Measurements from ENCODE around the gene NAT16.

DNA sequence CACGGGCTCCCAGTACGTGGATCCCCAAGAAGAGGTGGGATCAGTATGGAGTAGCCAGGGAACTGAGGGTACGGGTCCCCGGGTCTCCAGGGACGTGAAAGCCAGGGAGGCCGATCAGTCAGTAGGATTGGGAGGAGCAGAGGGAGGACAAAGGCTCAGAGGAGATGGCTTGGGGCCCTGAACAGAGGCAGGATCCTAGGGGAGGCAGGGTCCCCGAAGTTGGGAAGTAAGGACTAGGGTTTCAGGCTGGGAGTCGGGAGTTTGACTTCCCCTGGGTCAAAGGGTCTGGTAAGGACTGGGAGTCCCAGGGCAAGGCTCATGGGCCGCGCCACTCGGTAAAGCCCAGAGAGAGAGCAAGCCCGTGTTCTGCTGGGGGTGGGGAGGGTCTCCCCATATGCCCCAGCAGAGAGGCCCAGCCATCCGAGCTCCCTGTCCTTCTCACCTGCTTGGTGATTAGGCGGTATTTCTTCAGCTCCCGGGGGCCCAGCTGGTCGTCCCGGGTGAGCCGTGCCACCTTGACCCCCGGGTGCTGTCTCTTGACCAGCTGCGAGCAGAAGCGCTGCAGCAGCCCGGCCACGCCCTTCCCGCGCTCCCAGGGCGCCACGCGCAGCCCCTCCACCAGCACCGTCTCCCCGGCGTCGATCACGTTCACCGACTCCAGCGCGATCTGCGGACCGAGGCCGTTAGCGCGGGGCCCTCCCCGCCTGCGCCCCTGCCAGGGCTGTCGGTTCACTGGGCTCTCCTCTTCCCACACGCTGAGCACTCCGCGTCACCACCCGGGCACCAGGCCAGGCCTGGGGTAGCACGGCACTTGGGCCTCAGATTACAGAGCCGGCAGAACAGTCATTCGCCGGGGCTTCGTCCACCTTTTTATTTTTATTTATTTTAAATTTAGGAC, 7.0 kb downstream of the NAT16 start:
- TF ChIP-seq, protein P1, sequence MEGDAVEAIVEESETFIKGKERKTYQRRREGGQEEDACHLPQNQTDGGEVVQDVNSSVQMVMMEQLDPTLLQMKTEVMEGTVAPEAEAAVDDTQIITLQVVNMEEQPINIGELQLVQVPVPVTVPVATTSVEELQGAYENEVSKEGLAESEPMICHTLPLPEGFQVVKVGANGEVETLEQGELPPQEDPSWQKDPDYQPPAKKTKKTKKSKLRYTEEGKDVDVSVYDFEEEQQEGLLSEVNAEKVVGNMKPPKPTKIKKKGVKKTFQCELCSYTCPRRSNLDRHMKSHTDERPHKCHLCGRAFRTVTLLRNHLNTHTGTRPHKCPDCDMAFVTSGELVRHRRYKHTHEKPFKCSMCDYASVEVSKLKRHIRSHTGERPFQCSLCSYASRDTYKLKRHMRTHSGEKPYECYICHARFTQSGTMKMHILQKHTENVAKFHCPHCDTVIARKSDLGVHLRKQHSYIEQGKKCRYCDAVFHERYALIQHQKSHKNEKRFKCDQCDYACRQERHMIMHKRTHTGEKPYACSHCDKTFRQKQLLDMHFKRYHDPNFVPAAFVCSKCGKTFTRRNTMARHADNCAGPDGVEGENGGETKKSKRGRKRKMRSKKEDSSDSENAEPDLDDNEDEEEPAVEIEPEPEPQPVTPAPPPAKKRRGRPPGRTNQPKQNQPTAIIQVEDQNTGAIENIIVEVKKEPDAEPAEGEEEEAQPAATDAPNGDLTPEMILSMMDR (IDR thresholded peaks at IDR 0.05 in 4 of 5, conservative IDR thresholded peaks at IDR 0.05 in 1 of 5), result no peak
- no peak for TF ChIP-seq POLR2A (IDR thresholded peaks at IDR 0.05)

Measured in gastrocnemius medialis (tissue), 4 donors.